GM18505 (cell line): ENCODE results near the gene TYR.
"Not testable (repeated sequence)": the region's sequence is repeated elsewhere in the genome, so short reads cannot be mapped to it uniquely, and the experiment has no call there.

ENCODE experiments used
- ATAC-seq: cut with Tn5 transposase; IDR thresholded peaks from one replicate; pipeline ENCODE4 v1.9.1; 2021; ENCODE audit not compliant: unreplicated experiment
- POLR2A ChIP-seq: IDR thresholded peaks from 4 replicates; pipeline ENCODE4 v1.6.1; 2011; ENCODE audit warnings: borderline replicate concordance; ENCODE audit not compliant: insufficient read depth, insufficient read length; ENCODE audit errors: extremely low read depth

The TYR gene

GRCh38 chr11:89203814-89204213 lies 26.1 kb downstream of the TYR start:
- ATAC-seq = no peak
- TF ChIP-seq POLR2A = no peak

- no peak for ATAC-seq
- no peak for TF ChIP-seq POLR2A
These were observed 27.7 kb downstream of the TYR start for GRCh38 chr11:89205378-89205777.

- ATAC-seq = no peak
These were observed 43.1 kb downstream of the TYR start for GRCh38 chr11:89220684-89221339.

GRCh38 chr11:89235083-89235482 lies 57.4 kb downstream of the TYR start:
- TF ChIP-seq POLR2A = no peak
- ATAC-seq = no peak

More at GRCh38 chr11:89220684-89221339, 43.1 kb downstream of the TYR start:
- TF ChIP-seq POLR2A = no peak

GRCh38 chr11:89235976-89236375 lies 58.3 kb downstream of the TYR start:
- TF ChIP-seq POLR2A = no peak
- no peak for ATAC-seq

GRCh38 chr11:89247007-89247406 lies 69.3 kb downstream of the TYR start:
- not testable (repeated sequence) for ATAC-seq

- TF ChIP-seq POLR2A = no peak
- no peak for ATAC-seq
These were observed 71.5 kb downstream of the TYR start for GRCh38 chr11:89249196-89249595.

GRCh38 chr11:89261483-89261882 lies 83.8 kb downstream of the TYR start:
- ATAC-seq = not testable (repeated sequence)

- no peak for TF ChIP-seq POLR2A
These were observed 90.1 kb downstream of the TYR start for GRCh38 chr11:89267660-89268302.

GRCh38 chr11:89272540-89273088 lies 94.9 kb downstream of the TYR start:
- not testable (repeated sequence) for ATAC-seq

More at GRCh38 chr11:89267660-89268302, 90.1 kb downstream of the TYR start:
- ATAC-seq = no peak

- not testable (repeated sequence) for ATAC-seq
These were observed 95.5 kb downstream of the TYR start for GRCh38 chr11:89273220-89273619.

- no peak for ATAC-seq
- no peak for TF ChIP-seq POLR2A
These were observed 98.3 kb downstream of the TYR start for GRCh38 chr11:89275966-89276365.

GRCh38 chr11:89279176-89279575 lies 101.5 kb downstream of the TYR start:
- TF ChIP-seq POLR2A = no peak
- no peak for ATAC-seq

GRCh38 chr11:89281032-89281677 lies 103.5 kb downstream of the TYR start:
- ATAC-seq = not testable (repeated sequence)

GRCh38 chr11:89286601-89287000 lies 108.9 kb downstream of the TYR start:
- not testable (repeated sequence) for ATAC-seq

GRCh38 chr11:89288004-89288403 lies 110.3 kb downstream of the TYR start:
- not testable (repeated sequence) for ATAC-seq
